SU-DHL-6 (cell line): Measurements from ENCODE around the gene SLC44A4.

ENCODE experiments used
- EZH2phosphoT487 ChIP-seq: fragments of 200-600 bp; sonication (generic), shearing (Covaris generic); conservative IDR thresholded peaks from 2 replicates; pipeline ENCODE4 v1.6.1; 2018; ENCODE audit warnings: mild to moderate bottlenecking, antibody characterized with exemption, low read length, moderate library complexity, mixed read lengths
- TF ChIP-seq, protein P1 (sequence below): fragments of 200-600 bp; sonication (generic); IDR thresholded peaks from one replicate; pipeline ENCODE4 v1.5.1; 2017; ENCODE audit warnings: antibody characterized with exemption, mild to moderate bottlenecking, low read length, moderate library complexity; ENCODE audit not compliant: insufficient read depth, poor library complexity, severe bottlenecking

DNA sequence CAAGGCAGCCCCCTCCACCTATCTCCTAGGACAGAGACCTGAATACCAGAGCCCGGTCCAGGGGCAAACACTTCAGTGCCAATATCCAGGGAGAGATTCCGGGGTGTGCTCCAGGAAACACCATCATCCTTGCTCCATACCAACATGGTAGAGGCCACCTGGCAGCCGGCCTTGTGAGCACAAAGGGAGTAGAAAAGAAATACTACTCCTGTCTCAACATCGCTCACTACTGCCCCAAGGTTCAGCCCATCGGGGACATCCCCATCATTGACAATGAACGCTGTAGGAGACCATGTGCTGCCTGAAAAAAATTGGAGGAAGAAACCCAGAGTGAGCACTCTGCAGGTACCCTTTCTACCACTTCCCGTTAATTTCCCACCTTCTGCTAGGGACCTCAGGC, 17.6 kb downstream of the SLC44A4 start:
- TF ChIP-seq, protein P1, sequence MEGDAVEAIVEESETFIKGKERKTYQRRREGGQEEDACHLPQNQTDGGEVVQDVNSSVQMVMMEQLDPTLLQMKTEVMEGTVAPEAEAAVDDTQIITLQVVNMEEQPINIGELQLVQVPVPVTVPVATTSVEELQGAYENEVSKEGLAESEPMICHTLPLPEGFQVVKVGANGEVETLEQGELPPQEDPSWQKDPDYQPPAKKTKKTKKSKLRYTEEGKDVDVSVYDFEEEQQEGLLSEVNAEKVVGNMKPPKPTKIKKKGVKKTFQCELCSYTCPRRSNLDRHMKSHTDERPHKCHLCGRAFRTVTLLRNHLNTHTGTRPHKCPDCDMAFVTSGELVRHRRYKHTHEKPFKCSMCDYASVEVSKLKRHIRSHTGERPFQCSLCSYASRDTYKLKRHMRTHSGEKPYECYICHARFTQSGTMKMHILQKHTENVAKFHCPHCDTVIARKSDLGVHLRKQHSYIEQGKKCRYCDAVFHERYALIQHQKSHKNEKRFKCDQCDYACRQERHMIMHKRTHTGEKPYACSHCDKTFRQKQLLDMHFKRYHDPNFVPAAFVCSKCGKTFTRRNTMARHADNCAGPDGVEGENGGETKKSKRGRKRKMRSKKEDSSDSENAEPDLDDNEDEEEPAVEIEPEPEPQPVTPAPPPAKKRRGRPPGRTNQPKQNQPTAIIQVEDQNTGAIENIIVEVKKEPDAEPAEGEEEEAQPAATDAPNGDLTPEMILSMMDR: no peak
- TF ChIP-seq EZH2phosphoT487: no peak
